Esophagus muscularis mucosa (tissue), 3 donors: ENCODE measurements around the gene GRM4.

ENCODE experiments used
- CTCF ChIP-seq, 3 experiments: fragments of 200-600 bp in 2 of 3; fragments of 450-650 bp in 1 of 3; sonication (generic) in 2 of 3; IDR thresholded peaks; one replicate each; pipeline ENCODE4 v1.5.1; 2017 to 2019; ENCODE audit warnings: antibody characterized with exemption in 3 of 3, mild to moderate bottlenecking in 2 of 3, moderate library complexity in 1 of 3
- POLR2A ChIP-seq: fragments of 450-650 bp; IDR thresholded peaks from one replicate; pipeline ENCODE4 v1.6.1; 2017; ENCODE audit warnings: antibody characterized with exemption, moderate library complexity, mild to moderate bottlenecking, low read depth

- TF ChIP-seq CTCF (IDR thresholded peaks at IDR 0.05) (no peak), POLR2A (no peak)
Observed at GRCh38 chr6:34138191-34138590, 7.7 kb downstream of the GRM4 start.
